Thymus (tissue), 11 donors: ENCODE measurements around the gene KRTCAP3. TPM values are rescaled to one million over a fixed set of nuclear protein-coding genes. Genes with fewer than 3 reads are reported as not detected.

Experiments
- DNase-seq, 9 donors: peaks; one replicate each; pipeline ENCODE4 v3.0.0-alpha.2; 2013; ENCODE audit warnings: low spot score in 9 of 9, low read depth in 6 of 9, missing footprints in 1 of 9
- H3K27ac ChIP-seq, 2 donors: one replicate each; pipeline ENCODE4 v1.5.1; 2013; ENCODE audit warnings: control low read depth in 1 of 2, low read depth in 1 of 2, low read length in 1 of 2, mild to moderate bottlenecking in 1 of 2, moderate library complexity in 1 of 2
- H3K27me3 ChIP-seq, 2 donors: one replicate each; pipeline ENCODE4 v1.5.1; 2013; ENCODE audit warnings: low read length in 1 of 2; ENCODE audit not compliant: control insufficient read depth in 2 of 2, insufficient read depth in 1 of 2
- H3K36me3 ChIP-seq, 2 donors: one replicate each; pipeline ENCODE4 v1.5.1; 2013; ENCODE audit warnings: low read length in 1 of 2, mild to moderate bottlenecking in 1 of 2, moderate library complexity in 1 of 2; ENCODE audit not compliant: control insufficient read depth in 2 of 2, insufficient read depth in 2 of 2
- H3K4me1 ChIP-seq, 2 donors: one replicate each; pipeline ENCODE4 v1.5.1; 2013; ENCODE audit warnings: low read length in 2 of 2; ENCODE audit not compliant: control insufficient read depth in 2 of 2, insufficient read depth in 2 of 2
- H3K4me3 ChIP-seq, 2 donors: one replicate each; pipeline ENCODE4 v1.5.1; 2013; ENCODE audit warnings: low read length in 2 of 2, control low read depth in 1 of 2, mild to moderate bottlenecking in 1 of 2
- H3K9me3 ChIP-seq, 2 donors: one replicate each; pipeline ENCODE4 v1.5.1; 2013; ENCODE audit warnings: low read length in 1 of 2, mild to moderate bottlenecking in 1 of 2; ENCODE audit not compliant: control insufficient read depth in 2 of 2, insufficient read depth in 1 of 2
- WGBS: extraction: QIAGEN DNeasy Blood & Tissue Kit; methylation state at CpG from one replicate; pipeline ENCODE4 v1.1.7; 2013; 5-methylcytosine and 5-hydroxymethylcytosine counted together
- polyA plus RNA-seq: library from polyadenylated mRNA; stranded (reverse); fragments of 200-250 nt; gene quantifications from one replicate; pipeline ENCODE4 v1.2.3, GENCODE V29; 2013
- total RNA-seq: library from RNA; stranded (reverse); fragments of 120-200 nt; gene quantifications from one replicate; pipeline ENCODE4 v1.2.4, GENCODE V29; 2013
- donor health status: healthy.

KRTCAP3 gene
- total and polyA plus RNA-seq, 2 donors, result 1.6 to 13.9 TPM

DNA sequence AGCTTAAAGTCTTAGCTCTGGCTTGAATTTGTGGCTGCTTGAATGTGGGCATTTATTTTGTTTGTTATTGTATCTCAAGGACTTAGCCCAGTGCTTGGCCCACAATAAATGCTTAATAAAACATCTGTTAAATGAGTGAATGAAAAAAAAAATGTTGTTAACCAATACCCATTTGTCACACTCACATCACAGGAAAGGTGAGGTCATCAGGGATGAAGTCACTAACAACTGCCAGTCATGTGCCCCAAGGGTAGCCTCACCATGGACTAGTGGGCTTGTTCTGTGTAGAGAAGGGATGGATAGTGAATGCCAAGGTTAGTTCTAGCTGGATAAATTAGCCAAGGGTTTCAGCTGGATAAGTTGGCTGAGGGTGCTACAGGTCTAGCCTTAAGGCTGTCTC, 10.8 kb upstream of the KRTCAP3 start:
- Histone ChIP-seq H3K27me3 (no peaks in the 10 kb centered on the region), H3K27ac (no peak overlapping the region), H3K4me1 (peaks cover 13% of the 10 kb centered on the region in 2 donors), H3K9me3 (no peaks in the 10 kb centered on the region), H3K4me3 (no peak overlapping the region), H3K36me3 (peaks cover 31 to 35% of the 10 kb centered on the region in 2 donors)
- no peak for DNase-seq

DNA sequence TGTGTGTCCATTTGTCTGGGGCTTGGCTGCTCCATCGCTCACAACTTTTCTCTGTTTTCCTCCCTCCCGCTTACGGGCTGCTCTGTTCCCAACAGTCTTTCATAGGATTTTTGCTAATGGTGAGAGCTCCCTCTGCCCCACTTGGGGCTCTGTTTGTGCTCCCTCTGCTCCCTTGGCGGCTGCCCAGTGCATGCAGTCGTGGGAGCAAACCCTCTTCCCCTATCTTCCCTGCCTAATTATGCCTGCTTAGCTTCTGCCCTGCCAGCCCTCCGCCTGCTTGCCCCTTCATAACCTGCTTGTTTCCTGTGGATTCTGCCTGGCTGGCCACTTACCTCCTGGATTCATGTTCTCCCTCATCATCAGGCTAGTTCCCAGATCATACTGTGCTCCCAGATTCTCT, 6.6 kb upstream of the KRTCAP3 start:
- H3K4me3 ChIP-seq, result no peak overlapping the region
- over 99% methylated on average over 6 of the region's 6 CpGs for WGBS
- no peak for DNase-seq

DNA sequence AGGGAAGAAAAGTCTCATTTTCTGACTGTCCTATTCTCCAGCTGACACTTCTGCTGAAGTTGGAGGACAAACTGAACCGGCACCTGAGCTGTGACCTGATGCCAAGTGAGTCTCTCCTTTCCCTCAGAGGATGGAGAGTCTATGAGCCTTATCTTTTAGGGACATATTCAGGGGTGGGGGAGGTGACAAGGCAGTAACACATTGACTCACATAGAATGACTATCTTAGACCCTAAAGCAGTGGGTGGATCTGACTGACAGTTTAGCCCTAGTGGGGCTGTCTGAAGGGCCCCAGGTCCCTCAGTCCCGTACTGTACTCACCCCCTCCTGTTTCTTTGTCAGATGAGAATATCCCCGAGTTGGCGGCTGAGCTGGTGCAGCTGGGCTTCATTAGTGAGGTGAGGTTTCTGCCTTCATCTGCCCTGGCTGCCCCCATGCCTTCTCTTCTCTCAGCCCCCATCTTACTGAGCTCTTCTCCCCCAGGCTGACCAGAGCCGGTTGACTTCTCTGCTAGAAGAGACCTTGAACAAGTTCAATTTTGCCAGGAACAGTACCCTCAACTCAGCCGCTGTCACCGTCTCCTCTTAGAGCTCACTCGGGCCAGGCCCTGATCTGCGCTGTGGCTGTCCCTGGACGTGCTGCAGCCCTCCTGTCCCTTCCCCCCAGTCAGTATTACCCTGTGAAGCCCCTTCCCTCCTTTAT, 805 bp upstream of the KRTCAP3 start:
- Histone ChIP-seq H3K27ac (no peak overlapping the region), H3K9me3 (peaks cover 0 to 1% of the 10 kb centered on the region in 2 donors), H3K4me1 (peaks cover 0 to 16% of the 10 kb centered on the region in 2 donors), H3K36me3 (peaks cover 51 to 56% of the 10 kb centered on the region in 2 donors), H3K4me3 (no peak overlapping the region), H3K27me3 (no peaks in the 10 kb centered on the region)
- WGBS, result 98% methylated on average over 10 of the region's 10 CpGs
- no peak for DNase-seq

More for the DNA sequence above, 6.6 kb upstream of the KRTCAP3 start:
- peaks cover 59 to 71% of the 10 kb centered on the region in 2 donors for H3K36me3 ChIP-seq
- H3K27me3 ChIP-seq, result no peaks in the 10 kb centered on the region
- H3K4me1 ChIP-seq, result peaks cover under 1% of the 10 kb centered on the region in 2 donors
- H3K27ac ChIP-seq, result no peak overlapping the region
- H3K9me3 ChIP-seq, result no peaks in the 10 kb centered on the region

DNA sequence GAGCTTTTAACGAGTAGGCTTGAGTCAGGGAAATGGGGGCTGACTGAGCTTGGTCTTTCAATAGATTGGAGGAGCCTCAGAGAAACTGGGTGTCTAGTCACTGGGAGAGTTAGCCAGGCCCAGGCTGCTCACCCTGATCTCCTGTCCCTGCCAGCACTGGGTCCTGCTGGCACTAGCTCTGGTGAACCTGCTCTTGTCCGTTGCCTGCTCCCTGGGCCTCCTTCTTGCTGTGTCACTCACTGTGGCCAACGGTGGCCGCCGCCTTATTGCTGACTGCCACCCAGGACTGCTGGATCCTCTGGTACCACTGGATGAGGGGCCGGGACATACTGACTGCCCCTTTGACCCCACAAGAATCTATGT, 720 bp downstream of the KRTCAP3 start:
- Histone ChIP-seq H3K4me3 (no peak overlapping the region), H3K36me3 (peaks cover 41 to 53% of the 10 kb centered on the region in 2 donors), H3K9me3 (peaks cover 0 to 1% of the 10 kb centered on the region in 2 donors), H3K27me3 (no peaks in the 10 kb centered on the region), H3K27ac (no peak overlapping the region), H3K4me1 (peaks cover 0 to 16% of the 10 kb centered on the region in 2 donors)
- no peak for DNase-seq
- WGBS, result 95% methylated on average over 6 of the region's 6 CpGs

DNA sequence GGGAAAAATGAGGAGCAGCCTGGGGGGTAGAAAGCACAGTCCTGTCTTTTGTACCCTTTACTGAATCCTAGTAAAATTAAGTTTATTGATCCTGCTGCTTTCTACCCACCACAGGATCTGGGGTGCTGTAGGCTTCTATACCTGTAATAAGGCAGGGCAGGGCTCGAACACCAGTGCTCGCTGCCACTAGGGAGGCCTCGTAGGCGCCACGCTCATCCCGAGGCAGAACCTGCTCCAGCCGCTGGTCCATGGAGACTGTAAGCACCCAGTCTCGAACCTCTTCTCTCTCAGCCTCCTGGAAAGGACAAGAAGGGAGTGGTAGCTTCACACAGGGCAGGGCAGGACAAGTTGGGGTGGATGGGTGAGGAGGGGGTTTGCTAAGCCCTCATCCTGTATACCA, 3.0 kb downstream of the KRTCAP3 start:
- Histone ChIP-seq H3K4me1 (peaks cover 0 to 16% of the 10 kb centered on the region in 2 donors), H3K9me3 (peaks cover 0 to 1% of the 10 kb centered on the region in 2 donors), H3K36me3 (peaks cover 28 to 44% of the 10 kb centered on the region in 2 donors), H3K27ac (peak overlapping the region in 1 of 2 donors; percentile 11), H3K27me3 (no peaks in the 10 kb centered on the region), H3K4me3 (no peak overlapping the region)
- WGBS, result 97% methylated on average over 8 of the region's 8 CpGs
- no peak for DNase-seq

DNA sequence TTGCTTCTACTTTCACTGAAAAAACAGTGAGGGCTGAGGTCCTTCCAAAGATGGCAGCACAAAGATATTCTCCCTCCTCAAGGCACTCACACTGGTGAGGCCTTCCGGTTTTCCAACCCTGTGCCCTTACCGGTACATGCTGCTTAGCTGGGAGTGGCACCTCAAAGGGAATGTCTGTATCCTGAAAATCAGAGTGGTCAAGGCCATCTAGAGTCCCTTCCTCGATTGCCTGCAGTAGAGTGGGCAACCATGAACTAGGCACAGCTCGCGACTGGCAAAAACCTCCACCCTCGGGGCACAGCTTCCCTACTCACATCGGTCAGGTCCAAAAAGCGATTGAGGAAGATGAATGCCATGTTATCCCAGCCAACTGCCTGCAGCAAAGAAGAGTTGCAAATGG, 3.4 kb downstream of the KRTCAP3 start:
- peaks cover 0 to 1% of the 10 kb centered on the region in 2 donors for H3K9me3 ChIP-seq
- no peak overlapping the region for H3K27ac ChIP-seq
- peaks cover 24 to 39% of the 10 kb centered on the region in 2 donors for H3K36me3 ChIP-seq
- H3K4me3 ChIP-seq, result no peak overlapping the region
- peaks cover 0 to 16% of the 10 kb centered on the region in 2 donors for H3K4me1 ChIP-seq
- no peak for DNase-seq
- 98% methylated on average over 8 of the region's 8 CpGs for WGBS
- H3K27me3 ChIP-seq, result no peaks in the 10 kb centered on the region

DNA sequence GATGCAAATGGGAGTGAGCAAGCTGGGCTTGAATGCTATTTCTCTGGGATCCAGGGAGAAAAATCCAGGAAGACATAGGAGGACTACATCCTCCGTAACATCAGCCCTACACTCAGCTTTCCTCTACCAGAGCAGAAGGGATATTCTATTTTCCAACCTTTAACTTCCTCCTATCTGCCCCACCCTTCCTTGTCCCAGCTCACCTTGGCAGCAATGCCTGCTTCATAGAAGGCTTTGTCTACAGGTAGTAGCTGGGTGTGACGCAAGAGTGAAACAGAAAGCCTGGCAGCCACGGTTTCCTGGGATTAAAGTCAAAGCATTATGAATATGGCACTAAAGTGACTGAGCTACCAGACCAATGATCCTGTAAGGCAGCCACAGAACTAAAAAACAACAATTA, 3.9 kb downstream of the KRTCAP3 start:
- peaks cover 0 to 1% of the 10 kb centered on the region in 2 donors for H3K9me3 ChIP-seq
- H3K27ac ChIP-seq, result peak overlapping the region in 1 of 2 donors; percentile 1
- peaks cover 19 to 35% of the 10 kb centered on the region in 2 donors for H3K36me3 ChIP-seq
- H3K27me3 ChIP-seq, result no peaks in the 10 kb centered on the region
- peaks cover 0 to 16% of the 10 kb centered on the region in 2 donors for H3K4me1 ChIP-seq
- no peak for DNase-seq
- no peak overlapping the region for H3K4me3 ChIP-seq
- WGBS, result 90% methylated on average over 3 of the region's 3 CpGs

DNA sequence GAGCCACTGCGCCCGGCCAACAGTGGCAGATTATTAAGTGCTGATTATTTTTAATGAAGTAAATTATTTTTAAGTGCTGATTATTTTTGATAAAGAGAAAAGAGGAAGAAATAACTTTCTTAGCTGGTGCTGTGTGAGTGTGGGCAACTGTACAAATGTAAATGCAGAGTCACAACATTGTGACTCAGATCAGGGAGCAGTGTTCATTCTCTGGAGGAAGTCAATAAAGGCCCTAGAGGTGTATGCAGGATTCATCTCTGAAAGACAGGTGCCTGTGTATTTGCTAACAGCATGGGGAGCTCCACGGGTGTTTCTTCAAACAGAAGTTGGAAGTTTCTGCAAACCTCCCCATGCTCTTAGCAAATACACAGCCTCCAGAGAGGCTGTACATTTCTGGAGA, 6.2 kb downstream of the KRTCAP3 start:
- no peak for DNase-seq
- Histone ChIP-seq H3K9me3 (no peaks in the 10 kb centered on the region), H3K4me3 (no peak overlapping the region), H3K27ac (no peak overlapping the region), H3K36me3 (peaks cover 15 to 19% of the 10 kb centered on the region in 2 donors), H3K4me1 (no peaks in the 10 kb centered on the region), H3K27me3 (no peaks in the 10 kb centered on the region)
- 96% methylated on average over 3 of the region's 3 CpGs for WGBS

DNA sequence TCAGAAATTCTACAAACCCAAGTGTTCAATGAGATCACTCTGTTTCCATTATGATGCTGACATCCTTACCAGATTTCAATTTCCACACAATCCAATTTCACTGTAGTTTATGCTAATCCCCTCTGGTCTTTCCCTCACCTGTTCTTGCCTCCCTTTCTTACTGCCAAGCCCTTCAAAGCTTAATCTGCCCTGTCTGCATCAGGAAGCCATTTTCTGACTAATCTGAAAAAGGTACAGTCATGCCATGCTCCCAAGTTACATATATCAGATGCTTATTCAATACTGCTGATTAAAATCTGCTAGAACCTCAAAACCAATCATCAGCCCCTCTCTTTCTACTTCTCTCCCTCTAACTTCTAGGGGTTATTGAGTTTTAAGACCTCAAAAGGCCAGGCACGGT, 8.9 kb downstream of the KRTCAP3 start:
- no peak overlapping the region for H3K27ac ChIP-seq
- WGBS, result 98% methylated on average over 1 of the region's 1 CpG
- no peaks in the 10 kb centered on the region for H3K4me1 ChIP-seq
- no peaks in the 10 kb centered on the region for H3K27me3 ChIP-seq
- H3K36me3 ChIP-seq, result peaks cover 14 to 22% of the 10 kb centered on the region in 2 donors
- H3K4me3 ChIP-seq, result no peak overlapping the region
- DNase-seq, result no peak
- H3K9me3 ChIP-seq, result no peaks in the 10 kb centered on the region
